MM.1S (cell line): ENCODE measurements around the gene PRMT7.

Experiments
- DNase-seq: peaks from one replicate; pipeline ENCODE4 v3.0.0-alpha.2; 2015
- H2AFZ ChIP-seq: fragments of 300-600 bp; sonication (generic); 2 replicates; pipeline ENCODE4 v1.6.0; 2016; ENCODE audit warnings: antibody characterized with exemption, low read length
- H3F3A ChIP-seq: fragments of 300-600 bp; sonication (generic); 2 replicates; pipeline ENCODE4 v1.6.1; 2016; ENCODE audit warnings: mild to moderate bottlenecking, antibody characterized with exemption, low read length, moderate library complexity, mixed read lengths; ENCODE audit not compliant: insufficient read depth
- H3K27ac ChIP-seq: fragments of 300-600 bp; sonication (generic); 2 replicates; pipeline ENCODE4 v1.5.1; 2016; ENCODE audit warnings: mild to moderate bottlenecking, low read length
- H3K27me3 ChIP-seq: fragments of 300-600 bp; sonication (generic); replicated peaks from 2 replicates; pipeline ENCODE4 v1.6.0; 2016; ENCODE audit warnings: low read length; ENCODE audit not compliant: insufficient read depth
- H3K36me3 ChIP-seq: fragments of 300-600 bp; sonication (generic); replicated peaks from 2 replicates; pipeline ENCODE4 v1.6.1; 2016; ENCODE audit warnings: mild to moderate bottlenecking, low read length, mixed read lengths; ENCODE audit not compliant: insufficient read depth
- H3K4me1 ChIP-seq: fragments of 300-600 bp; sonication (generic); 2 replicates; pipeline ENCODE4 v1.6.1; 2016; ENCODE audit warnings: low read length, mixed read lengths
- H3K4me2 ChIP-seq: fragments of 300-600 bp; sonication (generic); 2 replicates; pipeline ENCODE4 v1.6.0; 2016; ENCODE audit warnings: low read depth, low read length
- H3K4me3 ChIP-seq: fragments of 300-600 bp; sonication (generic); 2 replicates; pipeline ENCODE4 v1.5.1; 2016; ENCODE audit warnings: low read length, mixed read lengths
- H3K79me2 ChIP-seq: fragments of 300-600 bp; sonication (generic); 2 replicates; pipeline ENCODE4 v1.6.1; 2016; ENCODE audit warnings: mixed run types, low read length, mixed read lengths
- H3K9ac ChIP-seq: fragments of 300-600 bp; sonication (generic); 2 replicates; pipeline ENCODE4 v1.6.1; 2016; ENCODE audit warnings: low read length, mixed read lengths
- H3K9me2 ChIP-seq: fragments of 300-600 bp; sonication (generic); replicated peaks from 2 replicates; pipeline ENCODE4 v1.6.1; 2016; ENCODE audit warnings: mild to moderate bottlenecking, low read length, mixed read lengths; ENCODE audit not compliant: insufficient read depth
- H3K9me3 ChIP-seq: fragments of 300-600 bp; sonication (generic); replicated peaks from 2 replicates; pipeline ENCODE4 v1.6.1; 2016; ENCODE audit warnings: mild to moderate bottlenecking, low read length, mixed read lengths; ENCODE audit not compliant: insufficient read depth
- H4K20me1 ChIP-seq: fragments of 300-600 bp; sonication (generic); 2 replicates; pipeline ENCODE4 v1.6.1; 2016; ENCODE audit warnings: mild to moderate bottlenecking, low read length, moderate library complexity, mixed read lengths; ENCODE audit not compliant: insufficient read depth
- CTCF ChIP-seq: fragments of 300-600 bp; sonication (generic); IDR thresholded peaks from 2 replicates; pipeline ENCODE4 v1.5.1; 2016; ENCODE audit warnings: antibody characterized with exemption, low read length, mixed read lengths
- EZH2 ChIP-seq: fragments of 300-600 bp; sonication (generic); optimal IDR thresholded peaks from 2 replicates; pipeline ENCODE3; 2017; ENCODE audit warnings: low read depth, mild to moderate bottlenecking, antibody characterized with exemption, low read length, mixed read lengths
- EZH2phosphoT487 ChIP-seq: fragments of 300-600 bp; sonication (generic); IDR thresholded peaks from 2 replicates; pipeline ENCODE4 v1.6.1; 2018; ENCODE audit warnings: antibody characterized with exemption, low read length

PRMT7 gene

DNA sequence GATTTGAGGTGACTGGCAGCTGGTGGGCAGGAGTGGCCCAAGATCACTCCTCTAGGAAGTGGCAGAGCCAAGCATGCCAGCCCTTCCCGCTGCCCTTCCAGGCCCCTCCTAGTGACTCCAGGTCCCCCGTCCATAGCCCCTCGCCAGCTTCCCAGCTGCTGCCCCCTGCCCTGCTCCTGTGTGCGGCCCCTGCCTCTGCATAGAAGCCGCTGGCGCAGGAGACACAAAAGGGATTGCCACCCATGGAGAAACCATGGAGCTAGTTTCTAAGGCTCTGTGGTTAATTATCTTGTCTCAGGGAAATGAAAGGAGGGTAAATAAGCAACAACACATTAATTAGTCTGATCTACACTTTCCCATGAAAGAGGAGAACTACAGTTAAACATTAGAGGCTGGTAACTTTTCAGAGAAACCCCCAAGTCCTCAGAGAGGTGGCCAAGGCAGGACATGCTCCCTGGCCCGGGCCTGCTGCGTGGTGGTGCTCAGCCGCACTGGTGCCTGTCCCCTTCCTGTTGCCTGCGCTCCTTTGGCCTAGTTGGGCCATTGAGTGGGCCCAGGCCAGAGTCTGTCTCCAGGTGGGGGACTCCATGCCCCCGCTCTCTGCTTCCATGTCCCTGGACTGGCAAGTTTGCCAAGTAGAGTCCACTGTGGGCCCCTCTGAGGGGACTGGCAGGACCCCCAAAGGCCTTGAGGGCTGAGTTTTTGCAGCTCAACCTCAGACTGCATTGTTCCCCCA lies 65.2 kb downstream of the PRMT7 start:
- H3K9me3 ChIP-seq = no peaks in the 10 kb centered on the region

GRCh38 chr16:68376590-68376989 lies 65.8 kb downstream of the PRMT7 start:
- H3K27ac ChIP-seq = no peak overlapping the region
- peaks cover 4% of the 10 kb centered on the region for H3K4me1 ChIP-seq

More for the DNA sequence above, 65.2 kb downstream of the PRMT7 start:
- Histone ChIP-seq H3K4me1 (peaks cover 2% of the 10 kb centered on the region), H2AFZ (no peak overlapping the region), H3K9me2 (no peaks in the 10 kb centered on the region), H3K9ac (no peak overlapping the region), H3F3A (peaks cover 2% of the 10 kb centered on the region; the same call in 1 of the 2 replicates), H3K27ac (no peak overlapping the region), H4K20me1 (no peaks in the 10 kb centered on the region), H3K36me3 (no peaks in the 10 kb centered on the region), H3K27me3 (no peaks in the 10 kb centered on the region), H3K4me3 (no peak overlapping the region), H3K4me2 (no peak overlapping the region), H3K79me2 (0 out of 2 replicates have a peak, but pooled peaks cover 4% of the 10 kb centered on the region)
- TF ChIP-seq EZH2 (no peak), EZH2phosphoT487 (no peak), CTCF (no peak)
- DNase-seq = no peak

DNA sequence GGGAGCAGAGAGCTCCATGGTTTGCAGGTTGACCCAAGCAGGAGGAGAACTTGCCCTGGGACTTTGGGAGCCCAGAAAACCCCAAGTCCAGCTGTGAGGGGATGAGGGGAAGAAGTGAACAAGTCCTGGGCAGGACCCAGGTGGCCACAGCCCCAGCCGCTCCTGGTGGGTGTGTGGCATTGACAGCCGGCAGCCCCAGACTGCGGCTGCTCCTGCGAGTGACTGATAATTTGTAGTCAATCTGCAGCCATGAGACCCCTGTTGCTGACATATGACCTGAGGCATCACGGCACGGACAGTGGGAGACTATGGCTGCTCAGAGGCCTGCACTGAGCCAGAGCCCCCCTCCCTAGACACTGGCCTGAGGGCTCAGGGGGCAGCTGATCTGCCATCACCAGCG lies 66.4 kb downstream of the PRMT7 start:
- no peaks in the 10 kb centered on the region for H3K9me2 ChIP-seq
- no peak for DNase-seq
- H3K4me3 ChIP-seq = no peak overlapping the region
- no peak overlapping the region for H3K9ac ChIP-seq
- no peaks in the 10 kb centered on the region for H3K36me3 ChIP-seq
- no peaks in the 10 kb centered on the region for H3K79me2 ChIP-seq
- H3K4me1 ChIP-seq = peaks cover 10% of the 10 kb centered on the region
- no peaks in the 10 kb centered on the region for H4K20me1 ChIP-seq
- no peak for TF ChIP-seq CTCF
- TF ChIP-seq EZH2 = no peak
- no peak for TF ChIP-seq EZH2phosphoT487
- no peak overlapping the region for H2AFZ ChIP-seq
- no peak overlapping the region for H3K27ac ChIP-seq
- H3K4me2 ChIP-seq = no peak overlapping the region
- peaks cover 2% of the 10 kb centered on the region; the same call in 1 of the 2 replicates for H3F3A ChIP-seq
- no peaks in the 10 kb centered on the region for H3K9me3 ChIP-seq
- no peaks in the 10 kb centered on the region for H3K27me3 ChIP-seq

More at GRCh38 chr16:68376590-68376989, 65.8 kb downstream of the PRMT7 start:
- H4K20me1 ChIP-seq = no peaks in the 10 kb centered on the region
- no peak overlapping the region for H3K9ac ChIP-seq
- no peak overlapping the region for H3K4me3 ChIP-seq
- no peaks in the 10 kb centered on the region for H3K27me3 ChIP-seq
- H3K79me2 ChIP-seq = no peaks in the 10 kb centered on the region
- H3K4me2 ChIP-seq = no peak overlapping the region
- H3K9me3 ChIP-seq = no peaks in the 10 kb centered on the region
- no peaks in the 10 kb centered on the region for H3K36me3 ChIP-seq
- DNase-seq = no peak
- H3K9me2 ChIP-seq = no peaks in the 10 kb centered on the region
- no peak overlapping the region for H2AFZ ChIP-seq
- TF ChIP-seq CTCF (no peak), EZH2 (no peak), EZH2phosphoT487 (no peak)
- no peaks in the 10 kb centered on the region for H3F3A ChIP-seq
